Measurements from ENCODE around the gene NUP88.

Gene NUP88

GRCh38 chr17:5365831-5366230, 53.6 kb downstream of the NUP88 start:
- DNase-seq (ENCODE audit: low read depth, low spot score), result no peak
- TF ChIP-seq SUZ12 (IDR thresholded peaks at IDR 0.05; ENCODE audit: extremely low read depth, insufficient read depth, insufficient read length) (no peak), YY1 (IDR thresholded peaks at IDR 0.05; ENCODE audit: insufficient read depth, insufficient read length) (no peak), ZNF274 (IDR thresholded peaks at IDR 0.05; ENCODE audit: low read depth, low read length) (no peak)
- peaks cover 37% of the 10 kb centered on the region for H3K36me3 ChIP-seq (ENCODE audit: insufficient read depth, insufficient read length, low read length)

GRCh38 chr17:5364696-5365095, 54.8 kb downstream of the NUP88 start:
- H3K36me3 ChIP-seq (ENCODE audit: insufficient read depth, insufficient read length, low read length), result peaks cover 33% of the 10 kb centered on the region

More at GRCh38 chr17:5365831-5366230, 53.6 kb downstream of the NUP88 start:
- Histone ChIP-seq H3K4me1 (ENCODE audit: insufficient read depth, insufficient read length) (no peaks in the 10 kb centered on the region), H3K4me3 (ENCODE audit: insufficient read length, low read depth) (no peak overlapping the region), H3K9me3 (ENCODE audit: insufficient read depth, low read length) (no peaks in the 10 kb centered on the region), H3K9ac (ENCODE audit: insufficient read length, low read depth) (no peak overlapping the region), H3K27me3 (ENCODE audit: insufficient read depth, insufficient read length) (no peaks in the 10 kb centered on the region)

DNA sequence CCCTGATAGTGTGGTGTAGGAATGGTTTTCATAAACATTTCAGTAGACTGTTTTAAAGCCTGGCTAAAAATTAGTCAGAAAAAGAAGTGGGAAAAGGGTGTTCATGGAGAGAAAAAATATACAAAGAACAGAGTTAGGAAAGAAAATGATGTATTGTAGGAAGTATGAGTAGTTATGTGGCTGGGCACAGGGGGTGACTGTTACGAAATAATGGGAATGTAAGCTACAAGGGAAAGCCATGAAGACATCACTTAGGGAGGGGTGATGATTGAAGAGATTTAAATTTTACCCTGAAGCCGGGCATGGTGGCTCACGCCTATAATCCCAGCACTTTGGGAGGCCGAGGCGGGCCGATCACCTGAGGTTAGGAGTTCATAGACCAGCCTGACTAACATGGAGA, 55.3 kb downstream of the NUP88 start:
- TF ChIP-seq SUZ12 (IDR thresholded peaks at IDR 0.05; ENCODE audit: extremely low read depth, insufficient read depth, insufficient read length), result no peak
- no peak for TF ChIP-seq YY1 (IDR thresholded peaks at IDR 0.05; ENCODE audit: insufficient read depth, insufficient read length)
- no peak for TF ChIP-seq ZNF274 (IDR thresholded peaks at IDR 0.05; ENCODE audit: low read depth, low read length)
- Histone ChIP-seq H3K9me3 (ENCODE audit: insufficient read depth, low read length) (no peaks in the 10 kb centered on the region), H3K4me3 (ENCODE audit: insufficient read length, low read depth) (no peak overlapping the region), H3K27me3 (ENCODE audit: insufficient read depth, insufficient read length) (no peaks in the 10 kb centered on the region), H3K4me1 (ENCODE audit: insufficient read depth, insufficient read length) (no peaks in the 10 kb centered on the region), H3K36me3 (ENCODE audit: insufficient read depth, insufficient read length, low read length) (peaks cover 32% of the 10 kb centered on the region), H3K9ac (ENCODE audit: insufficient read length, low read depth) (no peak overlapping the region)
- no peak for DNase-seq (ENCODE audit: low read depth, low spot score)

More at GRCh38 chr17:5364696-5365095, 54.8 kb downstream of the NUP88 start:
- no peak for DNase-seq (ENCODE audit: low read depth, low spot score)
- no peak overlapping the region for H3K9ac ChIP-seq (ENCODE audit: insufficient read length, low read depth)
- no peaks in the 10 kb centered on the region for H3K27me3 ChIP-seq (ENCODE audit: insufficient read depth, insufficient read length)
- H3K4me1 ChIP-seq (ENCODE audit: insufficient read depth, insufficient read length), result no peaks in the 10 kb centered on the region
- no peak overlapping the region for H3K4me3 ChIP-seq (ENCODE audit: insufficient read length, low read depth)
- no peaks in the 10 kb centered on the region for H3K9me3 ChIP-seq (ENCODE audit: insufficient read depth, low read length)
- TF ChIP-seq ZNF274 (IDR thresholded peaks at IDR 0.05; ENCODE audit: low read depth, low read length) (no peak), YY1 (IDR thresholded peaks at IDR 0.05; ENCODE audit: insufficient read depth, insufficient read length) (no peak), SUZ12 (IDR thresholded peaks at IDR 0.05; ENCODE audit: extremely low read depth, insufficient read depth, insufficient read length) (no peak)

DNA sequence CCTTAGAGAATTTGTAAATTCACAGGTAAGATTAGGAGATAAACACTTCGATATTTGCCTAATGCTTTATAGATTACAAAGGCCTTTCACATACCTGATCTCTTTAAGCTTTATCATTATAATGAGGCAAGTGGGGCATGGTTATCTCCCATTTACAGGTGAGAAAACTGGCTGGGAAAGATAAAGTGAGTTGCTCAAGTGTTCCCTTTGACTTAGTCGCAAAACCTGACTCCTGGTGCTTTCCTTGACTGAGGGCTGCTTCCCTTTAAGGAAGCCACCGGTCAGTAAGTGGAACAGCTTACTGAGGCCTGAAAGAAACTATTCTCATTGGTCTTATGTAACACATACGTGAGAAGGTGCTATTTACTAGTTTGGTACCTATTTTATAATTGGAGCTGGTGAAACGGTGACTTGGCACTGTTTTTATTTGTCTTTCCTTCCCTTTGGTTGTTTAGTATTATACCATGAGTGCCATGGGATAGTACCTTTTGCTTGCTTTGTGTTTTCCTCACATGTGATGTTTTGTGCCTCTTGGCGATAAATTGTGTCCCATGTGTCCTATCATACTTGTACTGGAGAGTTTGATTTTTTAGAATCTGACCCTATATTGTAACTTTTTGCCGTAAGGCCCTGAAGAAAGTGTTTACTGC, 57.2 kb downstream of the NUP88 start:
- Histone ChIP-seq H3K27me3 (ENCODE audit: insufficient read depth, insufficient read length) (no peaks in the 10 kb centered on the region), H3K9me3 (ENCODE audit: insufficient read depth, low read length) (no peaks in the 10 kb centered on the region), H3K4me1 (ENCODE audit: insufficient read depth, insufficient read length) (no peaks in the 10 kb centered on the region), H3K4me3 (ENCODE audit: insufficient read length, low read depth) (no peak overlapping the region), H3K36me3 (ENCODE audit: insufficient read depth, insufficient read length, low read length) (peaks cover 44% of the 10 kb centered on the region), H3K9ac (ENCODE audit: insufficient read length, low read depth) (no peak overlapping the region)
- no peak for DNase-seq (ENCODE audit: low read depth, low spot score)
- TF ChIP-seq YY1 (IDR thresholded peaks at IDR 0.05; ENCODE audit: insufficient read depth, insufficient read length) (no peak), SUZ12 (IDR thresholded peaks at IDR 0.05; ENCODE audit: extremely low read depth, insufficient read depth, insufficient read length) (no peak)

DNA sequence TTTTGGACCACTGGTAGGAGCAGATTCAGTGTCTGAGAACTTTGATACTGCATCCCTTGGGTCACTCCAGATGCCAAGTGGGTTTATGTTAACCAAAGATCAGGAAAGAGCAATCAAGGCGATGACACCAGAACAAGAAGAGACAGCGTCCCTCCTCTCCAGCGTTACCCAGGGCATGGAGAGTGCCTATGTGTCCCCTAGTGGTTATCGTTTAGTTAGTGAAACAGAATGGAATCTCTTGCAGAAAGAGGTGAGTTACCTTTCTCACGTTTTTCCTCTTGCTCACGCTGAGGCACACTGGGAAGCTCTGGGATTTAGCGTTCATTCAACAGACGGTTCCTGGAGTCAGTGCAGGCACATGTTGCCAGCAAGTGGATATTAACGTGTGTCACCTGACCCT, 58.0 kb downstream of the NUP88 start:
- no peaks in the 10 kb centered on the region for H3K27me3 ChIP-seq (ENCODE audit: insufficient read depth, insufficient read length)
- no peak overlapping the region for H3K4me3 ChIP-seq (ENCODE audit: insufficient read length, low read depth)
- no peaks in the 10 kb centered on the region for H3K4me1 ChIP-seq (ENCODE audit: insufficient read depth, insufficient read length)
- H3K9ac ChIP-seq (ENCODE audit: insufficient read length, low read depth), result no peak overlapping the region
- peaks cover 48% of the 10 kb centered on the region for H3K36me3 ChIP-seq (ENCODE audit: insufficient read depth, insufficient read length, low read length)
- TF ChIP-seq YY1 (IDR thresholded peaks at IDR 0.05; ENCODE audit: insufficient read depth, insufficient read length) (no peak), SUZ12 (IDR thresholded peaks at IDR 0.05; ENCODE audit: extremely low read depth, insufficient read depth, insufficient read length) (no peak), ZNF274 (IDR thresholded peaks at IDR 0.05; ENCODE audit: low read depth, low read length) (no peak)
- no peak for DNase-seq (ENCODE audit: low read depth, low spot score)
- no peaks in the 10 kb centered on the region for H3K9me3 ChIP-seq (ENCODE audit: insufficient read depth, low read length)

DNA sequence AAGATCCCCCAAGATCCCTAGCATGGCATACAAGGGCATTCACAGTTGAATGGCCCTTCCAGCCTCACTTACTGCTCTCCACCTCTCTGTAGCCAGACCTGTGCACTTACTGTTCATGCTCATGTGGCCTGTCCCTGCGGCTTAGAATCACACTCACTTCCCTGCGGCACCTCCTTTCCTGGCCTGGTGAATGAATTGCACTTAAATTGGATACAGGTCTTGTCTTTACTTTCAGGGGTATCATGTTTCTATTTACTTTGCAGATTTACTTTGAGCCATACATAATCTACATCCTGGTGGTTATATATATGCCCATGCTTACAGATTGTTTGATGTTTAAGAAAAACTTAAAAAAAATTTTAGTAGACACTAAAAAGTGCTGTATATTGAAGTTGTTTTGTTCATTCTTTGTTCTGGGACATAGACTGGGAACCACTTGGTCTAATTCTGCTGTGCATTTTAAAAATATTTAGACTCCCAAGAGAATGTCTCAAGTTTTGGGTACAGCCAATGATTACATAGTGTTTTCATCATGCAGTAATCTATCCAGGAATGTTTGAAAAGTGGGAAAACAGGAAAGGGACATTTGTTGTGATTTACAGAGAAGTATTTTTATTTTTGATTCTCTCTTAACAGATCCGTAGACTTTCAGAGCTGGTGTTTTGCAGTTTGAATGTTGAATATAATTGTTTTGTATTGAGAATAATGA, 63.9 kb downstream of the NUP88 start:
- Histone ChIP-seq H3K9ac (ENCODE audit: insufficient read length, low read depth) (no peak overlapping the region), H3K9me3 (ENCODE audit: insufficient read depth, low read length) (no peaks in the 10 kb centered on the region), H3K27me3 (ENCODE audit: insufficient read depth, insufficient read length) (no peaks in the 10 kb centered on the region), H3K4me3 (ENCODE audit: insufficient read length, low read depth) (no peak overlapping the region), H3K4me1 (ENCODE audit: insufficient read depth, insufficient read length) (no peaks in the 10 kb centered on the region), H3K36me3 (ENCODE audit: insufficient read depth, insufficient read length, low read length) (peaks cover 54% of the 10 kb centered on the region)
- no peak for TF ChIP-seq SUZ12 (IDR thresholded peaks at IDR 0.05; ENCODE audit: extremely low read depth, insufficient read depth, insufficient read length)
- no peak for TF ChIP-seq ZNF274 (IDR thresholded peaks at IDR 0.05; ENCODE audit: low read depth, low read length)
- TF ChIP-seq YY1 (IDR thresholded peaks at IDR 0.05; ENCODE audit: insufficient read depth, insufficient read length), result no peak
- DNase-seq (ENCODE audit: low read depth, low spot score), result no peak

- peaks cover 56% of the 10 kb centered on the region for H3K36me3 ChIP-seq (ENCODE audit: insufficient read depth, insufficient read length, low read length)
- no peak for DNase-seq (ENCODE audit: low read depth, low spot score)
- no peaks in the 10 kb centered on the region for H3K4me1 ChIP-seq (ENCODE audit: insufficient read depth, insufficient read length)
- H3K9ac ChIP-seq (ENCODE audit: insufficient read length, low read depth), result no peak overlapping the region
- H3K9me3 ChIP-seq (ENCODE audit: insufficient read depth, low read length), result no peaks in the 10 kb centered on the region
- H3K27me3 ChIP-seq (ENCODE audit: insufficient read depth, insufficient read length), result no peaks in the 10 kb centered on the region
- TF ChIP-seq ZNF274 (IDR thresholded peaks at IDR 0.05; ENCODE audit: low read depth, low read length), result no peak
- TF ChIP-seq YY1 (IDR thresholded peaks at IDR 0.05; ENCODE audit: insufficient read depth, insufficient read length), result no peak
- no peak for TF ChIP-seq SUZ12 (IDR thresholded peaks at IDR 0.05; ENCODE audit: extremely low read depth, insufficient read depth, insufficient read length)
- H3K4me3 ChIP-seq (ENCODE audit: insufficient read length, low read depth), result no peak overlapping the region
These were observed 64.5 kb downstream of the NUP88 start for GRCh38 chr17:5354886-5355415.
